IMR-90 (cell line): ENCODE results near the gene HNRNPLL. TPM values are rescaled to one million over a fixed set of nuclear protein-coding genes. Genes with fewer than 3 reads are reported as not detected.

Source experiments
- ATAC-seq: fragments of 200-7000 bp; cut with Tn5 transposase; 2 replicates; pipeline ENCODE4 v1.9.1; 2020; ENCODE audit warnings: low read depth, mild to moderate bottlenecking, moderate library complexity
- BruUV-seq: library from RNA; stranded (reverse); fragments of 400-500 nt; replicated peaks from 2 replicates; lab custom pipeline; 2021; lab: Mats Ljungman, UMichigan
- CTCF ChIA-PET: fragments of 300-600 bp; formaldehyde crosslinking; extraction: SDS; loops from one replicate; lab custom pipeline; 2021; ENCODE audit warnings: antibody characterized with exemption; lab: Yijun Ruan, JAX
- POLR2A ChIA-PET: fragments of 300-600 bp; sonication (Branson Sonifier 250); formaldehyde crosslinking; loops from one replicate; lab custom pipeline; 2022; ENCODE audit warnings: antibody characterized with exemption; ENCODE audit not compliant: unreplicated experiment; lab: Charles Lee
- DNase-seq: peaks from one replicate; pipeline ENCODE4 v3.0.0; 2013
- H2AFZ ChIP-seq: replicated peaks from 2 replicates; pipeline ENCODE3; 2013; ENCODE audit warnings: low read length, mild to moderate bottlenecking; ENCODE audit not compliant: poor library complexity
- H2AK5ac ChIP-seq: 2 replicates; pipeline ENCODE4 v1.6.1; 2013; ENCODE audit warnings: low read depth, low read length, inconsistent platforms
- H2AK9ac ChIP-seq: replicated peaks from 2 replicates; pipeline ENCODE3; 2013; ENCODE audit warnings: mild to moderate bottlenecking, low read depth, low read length, moderate library complexity; ENCODE audit not compliant: poor library complexity
- H2BK120ac ChIP-seq: 2 replicates; pipeline ENCODE4 v1.6.1; 2013; ENCODE audit warnings: low read depth, low read length, inconsistent platforms
- H2BK15ac ChIP-seq: 3 replicates; pipeline ENCODE4 v1.6.1; 2013; ENCODE audit warnings: low read depth, low read length, inconsistent platforms
- H2BK20ac ChIP-seq: 2 replicates; pipeline ENCODE4 v1.6.1; 2013; ENCODE audit warnings: low read depth, mild to moderate bottlenecking, inconsistent platforms, low read length, moderate library complexity
- H2BK5ac ChIP-seq: 2 replicates; pipeline ENCODE4 v1.6.1; 2013; ENCODE audit warnings: mild to moderate bottlenecking, low read depth, low read length, inconsistent platforms; ENCODE audit not compliant: poor library complexity, severe bottlenecking
- H3K14ac ChIP-seq: replicated peaks from 2 replicates; pipeline ENCODE4 v1.6.1; 2013; ENCODE audit warnings: low read depth, low read length, inconsistent platforms
- H3K18ac ChIP-seq: 2 replicates; pipeline ENCODE4 v1.6.1; 2013; ENCODE audit warnings: low read depth, low read length, control low read depth
- H3K23ac ChIP-seq: 2 replicates; pipeline ENCODE4 v1.6.1; 2013; ENCODE audit warnings: low read depth, low read length, inconsistent platforms
- H3K27ac ChIP-seq: 2 replicates; pipeline ENCODE4 v1.5.1; 2013; ENCODE audit warnings: mild to moderate bottlenecking, control low read depth, low read length; ENCODE audit not compliant: insufficient read depth
- H3K27me3 ChIP-seq: 2 replicates; pipeline ENCODE4 v1.6.1; 2013; ENCODE audit warnings: low read length; ENCODE audit not compliant: control insufficient read depth, insufficient read depth
- H3K36me3 ChIP-seq: 2 replicates; pipeline ENCODE4 v1.6.1; 2013; ENCODE audit warnings: low read length, mixed read lengths; ENCODE audit not compliant: control insufficient read depth, insufficient read depth
- H3K4ac ChIP-seq: 2 replicates; pipeline ENCODE4 v1.6.1; 2013; ENCODE audit warnings: low read depth, low read length, inconsistent platforms
- H3K4me1 ChIP-seq: 2 replicates; pipeline ENCODE4 v1.6.1; 2013; ENCODE audit warnings: low read length, mixed read lengths; ENCODE audit not compliant: control insufficient read depth, insufficient read depth
- H3K4me2 ChIP-seq: 2 replicates; pipeline ENCODE4 v1.6.1; 2013; ENCODE audit warnings: low read depth, mild to moderate bottlenecking, control low read depth, low read length, moderate library complexity
- H3K4me3 ChIP-seq: 2 replicates; pipeline ENCODE4 v1.5.1; 2013; ENCODE audit warnings: low read depth, mild to moderate bottlenecking, control low read depth, low read length, moderate library complexity; ENCODE audit not compliant: insufficient read depth
- H3K56ac ChIP-seq: 2 replicates; pipeline ENCODE4 v1.6.1; 2013; ENCODE audit warnings: low read length, inconsistent platforms; ENCODE audit not compliant: insufficient read depth; ENCODE audit errors: extremely low read depth
- H3K79me1 ChIP-seq, 2 experiments: 2 replicates each; pipeline ENCODE4 v1.6.1; 2013; ENCODE audit warnings: low read length in 2 of 2, inconsistent platforms in 1 of 2, low read depth in 1 of 2
- H3K9ac ChIP-seq: 2 replicates; pipeline ENCODE4 v1.6.1; 2013; ENCODE audit warnings: low read depth, low read length, control low read depth
- H3K9me1 ChIP-seq: 2 replicates; pipeline ENCODE4 v1.6.1; 2013; ENCODE audit warnings: low read length, inconsistent platforms; ENCODE audit not compliant: insufficient read depth
- H3K9me3 ChIP-seq: 2 replicates; pipeline ENCODE4 v1.6.1; 2013; ENCODE audit warnings: low read length; ENCODE audit not compliant: control insufficient read depth, insufficient read depth
- H4K20me1 ChIP-seq: 2 replicates; pipeline ENCODE4 v1.6.1; 2013; ENCODE audit warnings: low read length, inconsistent platforms; ENCODE audit not compliant: insufficient read depth
- H4K5ac ChIP-seq: 2 replicates; pipeline ENCODE4 v1.6.1; 2013; ENCODE audit warnings: mild to moderate bottlenecking, low read depth, low read length, control low read depth
- H4K8ac ChIP-seq, 2 experiments: 2 replicates each; pipeline ENCODE4 v1.6.1; 2013; ENCODE audit warnings: low read depth in 2 of 2, low read length in 2 of 2, control low read depth in 1 of 2, inconsistent platforms in 1 of 2
- H4K91ac ChIP-seq: 2 replicates; pipeline ENCODE4 v1.6.1; 2013; ENCODE audit warnings: low read depth, low read length, inconsistent platforms; ENCODE audit not compliant: insufficient read depth
- CEBPB ChIP-seq: IDR thresholded peaks from 2 replicates; pipeline ENCODE4 v1.6.1; 2012; ENCODE audit warnings: low read depth, low read length, improper control_type of control experiment
- CHD1 ChIP-seq: IDR thresholded peaks from 2 replicates; pipeline ENCODE4 v1.6.1; 2012; ENCODE audit warnings: low read depth, low read length, improper control_type of control experiment
- FOS ChIP-seq: fragments of 150-350 bp; IDR thresholded peaks from 2 replicates; pipeline ENCODE4 v1.6.1; 2016; ENCODE audit warnings: low read depth, low read length
- MAFK ChIP-seq: IDR thresholded peaks from 2 replicates; pipeline ENCODE4 v1.6.1; 2012; ENCODE audit warnings: low read depth, low read length, improper control_type of control experiment
- MXI1 ChIP-seq: IDR thresholded peaks from 2 replicates; pipeline ENCODE4 v1.6.1; 2012; ENCODE audit warnings: low read depth, mild to moderate bottlenecking, low read length, moderate library complexity, borderline replicate concordance
- NFE2L2 ChIP-seq: fragments of 150-350 bp; IDR thresholded peaks from 2 replicates; pipeline ENCODE4 v1.6.1; 2016; ENCODE audit warnings: low read depth, mild to moderate bottlenecking, low read length
- RAD21 ChIP-seq: IDR thresholded peaks from 2 replicates; pipeline ENCODE4 v1.6.1; 2012; ENCODE audit warnings: low read length, improper control_type of control experiment
- SMC3 ChIP-seq: fragments of 150-350 bp; IDR thresholded peaks from 2 replicates; pipeline ENCODE4 v1.6.1; 2016; ENCODE audit warnings: low read depth, mild to moderate bottlenecking, antibody characterized with exemption, low read length, moderate library complexity
- WGBS, 2 experiments: methylation state at CpG; one replicate each; pipeline versions ENCODE4 v1.1.5 to v1.1.7; 2013; ENCODE audit warnings: missing lambda C conversion rate in 2 of 2; ENCODE audit not compliant: insufficient read length in 1 of 2; ENCODE audit errors: extremely low coverage in 2 of 2; 5-methylcytosine and 5-hydroxymethylcytosine counted together
- dilution Hi-C: fragments of 300-500 bp; cut with HindIII; formaldehyde crosslinking; loops from one replicate; pipeline ENCODE4 v1.14.3; 2018; ENCODE audit warnings: low sequenced_read_pairs; ENCODE audit not compliant: unreplicated experiment
- in situ Hi-C: fragments of 300-500 bp; cut with MboI; formaldehyde crosslinking; loops from 3 replicates; pipeline ENCODE4 v1.14.3; 2019; ENCODE audit warnings: low sequenced_read_pairs, inconsistent platforms, mixed read lengths
- intact Hi-C: fragments of 100-400 bp; cut with micrococcal nuclease; formaldehyde crosslinking; loops from 2 replicates; pipeline ENCODE4 v1.10.0; 2022
- polyA plus RNA-seq, 3 experiments: library from polyadenylated mRNA; depleted of rRNA; stranded (reverse); fragments of >200 nt; gene quantifications; 2 replicates each; pipeline ENCODE4 v1.2.3, GENCODE V29; 2012; ENCODE audit warnings: low replicate concordance in 1 of 3
- total RNA-seq: library from RNA; depleted of rRNA; stranded (reverse); fragments of >200 nt; gene quantifications from 2 replicates; pipeline ENCODE4 v1.2.3, GENCODE V29; 2012

Gene HNRNPLL
- total and polyA plus RNA-seq, 2 of the 4 experiments (the other 2 are of a cell fraction) = 23.7 to 53.1 TPM

DNA sequence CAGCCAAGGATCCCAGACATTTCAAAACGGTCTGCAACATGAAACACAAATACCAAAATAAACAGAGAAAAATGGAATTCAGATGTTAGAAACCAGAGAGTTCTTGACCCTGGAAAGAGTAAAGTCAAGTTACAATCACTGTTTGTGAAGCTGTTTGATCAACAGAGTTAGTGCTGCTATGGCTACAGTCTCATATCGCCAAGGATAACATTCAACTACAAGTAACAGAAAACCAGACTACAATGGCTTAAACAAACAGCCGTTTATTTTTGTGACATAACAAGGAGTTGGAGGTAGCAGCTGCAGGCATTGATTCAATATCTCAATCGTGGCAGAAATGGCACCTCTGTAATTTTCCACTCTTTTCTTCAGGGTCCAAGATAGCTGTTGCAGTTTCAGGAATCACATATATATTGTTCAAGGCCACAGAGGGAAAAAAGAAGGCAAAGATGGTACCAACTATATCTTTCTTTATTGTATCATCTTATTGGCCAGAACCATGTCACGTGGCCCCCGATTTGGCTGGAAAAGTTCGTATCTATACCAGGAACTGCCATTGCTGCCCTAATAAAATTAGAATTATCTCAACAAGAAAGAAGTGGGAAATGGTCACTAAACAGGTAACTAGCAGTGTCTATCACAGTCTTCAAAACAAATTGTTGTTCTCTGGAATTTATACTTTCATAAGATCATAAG, 17.7 kb upstream of the HNRNPLL start:
- ChIA-PET CTCF (interaction anchor here (0.6 kb wide), 2 partner anchors 20 to 94 kb away, joined by 3 read pairs; no protein-coding TSS in a partner anchor), POLR2A (no interaction called here)
- dilution Hi-C loops (no loop called here), intact Hi-C loops (no loop called here), in situ Hi-C loops (no loop called here)
- Histone ChIP-seq H3K4me1 (no peaks in the 10 kb centered on the region), H2AFZ (no peak overlapping the region), H3K14ac (no peak overlapping the region), H3K79me1 (no peaks in the 10 kb centered on the region), H3K18ac (no peak overlapping the region), H2BK5ac (no peak overlapping the region), H3K4me2 (no peak overlapping the region), H3K56ac (no peak overlapping the region), H3K9ac (no peak overlapping the region), H3K27ac (no peak overlapping the region), H2BK20ac (no peak overlapping the region), H4K8ac (no peak overlapping the region), H3K27me3 (peaks cover 9% of the 10 kb centered on the region), H2AK5ac (no peak overlapping the region), H2BK120ac (no peak overlapping the region), H2BK15ac (no peak overlapping the region), H3K4ac (no peak overlapping the region), H3K36me3 (no peaks in the 10 kb centered on the region), H3K23ac (no peak overlapping the region), H4K20me1 (no peaks in the 10 kb centered on the region), H3K9me1 (no peaks in the 10 kb centered on the region), H4K5ac (no peak overlapping the region), H3K9me3 (no peaks in the 10 kb centered on the region), H4K91ac (no peak overlapping the region), H3K4me3 (no peak overlapping the region), H2AK9ac (no peak overlapping the region)
- BruUV-seq = no TSS peak
- no peak for TF ChIP-seq MXI1
- no peak for TF ChIP-seq RAD21
- no peak for TF ChIP-seq CHD1
- no peak for TF ChIP-seq MAFK
- TF ChIP-seq CEBPB = no peak
- TF ChIP-seq FOS = no peak
- no peak for TF ChIP-seq SMC3
- no peak for TF ChIP-seq NFE2L2
- WGBS, 2 experiments = no CpG with 5 or more reads among the region's 7 CpGs
- peak; percentile 54 for ATAC-seq
- peak; percentile 76 for DNase-seq
